ENCODE measurements around the gene MLNR.

The MLNR gene

DNA sequence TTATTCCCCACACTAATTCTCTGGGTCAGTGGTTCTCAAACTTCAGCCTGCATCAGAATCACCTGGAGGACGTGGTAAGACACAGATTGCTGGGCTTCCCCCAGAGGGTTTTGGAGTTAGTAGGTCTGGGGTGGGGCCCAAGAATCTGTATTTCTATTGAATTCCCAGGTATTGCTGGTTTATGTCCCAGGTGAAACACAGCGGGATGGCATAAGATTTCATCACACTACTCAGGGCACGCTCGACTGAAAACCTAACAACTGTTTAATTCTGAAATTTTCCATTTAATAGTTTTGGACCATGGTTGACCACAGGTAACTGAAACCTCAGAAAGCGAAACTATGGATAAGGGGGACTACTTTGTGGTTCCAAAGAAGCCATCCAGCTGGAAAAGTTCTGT, 6.5 kb downstream of the MLNR start:
- DNase-seq (ENCODE audit: low spot score), result no peak

DNA sequence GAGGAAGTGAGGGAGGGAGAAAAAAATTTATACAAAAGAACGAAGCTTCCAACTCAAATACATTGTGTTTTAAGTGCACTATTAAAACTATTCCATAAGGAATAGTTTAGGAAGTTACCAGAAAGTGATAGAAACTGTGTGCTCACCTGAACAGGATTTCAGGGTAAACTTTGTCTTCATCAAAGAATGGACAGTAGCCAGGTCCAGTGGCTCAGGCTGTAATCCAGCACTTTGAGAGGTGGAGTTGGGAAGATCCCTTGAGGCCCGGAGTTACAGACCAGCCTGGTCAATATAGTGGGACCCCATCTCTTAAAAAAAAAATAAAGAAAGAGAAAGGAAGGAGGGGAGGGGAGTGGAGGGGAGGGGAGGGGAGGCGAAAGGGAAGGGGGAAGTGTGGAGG, 14.6 kb downstream of the MLNR start:
- DNase-seq (ENCODE audit: low spot score), result no peak

DNA sequence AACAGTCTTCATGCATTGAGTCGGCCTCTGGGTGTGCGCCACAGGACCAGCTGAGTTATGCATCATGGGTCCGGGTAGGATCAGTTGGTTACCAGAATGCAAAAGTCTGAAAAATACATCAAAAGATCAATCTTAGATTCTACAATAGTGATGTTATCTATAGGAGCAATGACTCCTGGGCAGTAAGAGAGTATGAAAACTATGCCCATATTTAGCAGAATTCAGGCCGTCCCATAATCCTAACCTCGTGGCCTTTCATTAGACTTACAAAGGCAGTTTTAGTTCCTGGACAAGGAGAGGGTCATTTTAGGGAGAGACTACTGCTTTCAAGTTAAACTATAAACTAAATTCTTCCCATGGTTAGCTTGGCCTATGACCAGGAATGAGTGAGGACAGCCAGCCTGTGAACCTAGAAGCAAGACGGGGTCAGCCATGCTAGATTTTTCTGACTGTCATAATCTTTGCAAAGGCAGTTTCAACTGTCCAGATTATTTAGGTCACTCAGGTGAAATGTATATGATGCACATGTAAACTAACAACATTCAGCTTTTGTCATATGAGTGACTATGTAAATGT, 15.8 kb downstream of the MLNR start:
- no peak for DNase-seq (ENCODE audit: low spot score)

DNA sequence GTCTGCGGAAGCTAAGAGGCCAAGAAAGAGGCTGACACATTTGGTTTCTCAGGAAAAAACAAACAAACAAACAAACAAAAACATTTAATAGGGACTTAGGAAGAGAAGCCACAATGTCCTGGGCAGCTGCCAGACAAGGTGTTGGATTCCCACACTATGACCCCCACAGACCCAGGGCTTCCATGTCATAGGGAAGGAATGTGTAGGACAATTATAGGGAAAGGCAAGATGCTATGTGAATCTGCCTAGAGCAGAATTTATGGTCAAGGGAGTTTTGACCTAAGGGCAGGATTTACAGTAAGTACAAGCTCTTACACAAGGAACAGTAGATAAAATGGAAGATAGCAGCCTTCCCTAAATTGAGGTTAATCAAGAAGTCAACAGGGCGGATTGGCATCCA, 18.5 kb downstream of the MLNR start:
- no peak for DNase-seq (ENCODE audit: low spot score)

DNA sequence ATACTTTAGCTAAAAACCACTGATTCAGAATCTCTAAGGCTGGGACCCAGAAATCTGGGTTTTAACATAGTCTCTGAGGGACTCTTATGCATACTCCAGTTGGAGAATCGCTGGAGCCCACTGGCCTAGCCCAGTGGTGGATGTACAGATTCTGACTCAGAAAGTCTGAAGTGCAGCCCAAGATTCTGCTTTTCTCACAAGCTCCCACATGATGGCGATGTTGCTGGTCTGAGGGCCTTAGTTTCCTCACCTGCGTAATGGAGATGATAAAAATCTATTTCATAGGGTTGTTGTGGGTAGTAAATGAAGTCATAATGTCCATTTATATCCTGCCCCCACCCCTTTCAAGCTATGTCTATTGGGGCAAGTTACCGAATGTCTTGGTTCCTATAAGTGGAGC, 19.9 kb downstream of the MLNR start:
- DNase-seq (ENCODE audit: low spot score), result no peak

DNA sequence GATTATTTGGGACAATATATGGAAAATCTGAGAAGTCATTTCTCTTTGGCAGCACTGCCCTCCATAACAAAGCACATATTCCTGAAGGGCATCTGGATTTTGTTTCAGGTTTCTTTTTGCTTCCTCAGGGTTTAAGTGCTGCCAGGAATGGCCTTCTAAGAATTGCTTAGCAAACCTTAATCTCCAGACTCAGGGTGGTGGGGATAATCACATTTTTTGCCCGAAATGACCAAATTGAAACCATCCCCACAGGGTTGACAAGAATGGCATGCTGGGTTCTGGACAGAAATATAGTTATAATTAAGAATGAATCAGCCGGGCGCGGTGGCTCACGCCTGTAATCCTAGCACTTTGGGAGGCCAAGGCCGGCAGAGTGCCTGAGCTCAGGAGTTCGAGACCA, 21.2 kb downstream of the MLNR start:
- DNase-seq (ENCODE audit: low spot score), result no peak

DNA sequence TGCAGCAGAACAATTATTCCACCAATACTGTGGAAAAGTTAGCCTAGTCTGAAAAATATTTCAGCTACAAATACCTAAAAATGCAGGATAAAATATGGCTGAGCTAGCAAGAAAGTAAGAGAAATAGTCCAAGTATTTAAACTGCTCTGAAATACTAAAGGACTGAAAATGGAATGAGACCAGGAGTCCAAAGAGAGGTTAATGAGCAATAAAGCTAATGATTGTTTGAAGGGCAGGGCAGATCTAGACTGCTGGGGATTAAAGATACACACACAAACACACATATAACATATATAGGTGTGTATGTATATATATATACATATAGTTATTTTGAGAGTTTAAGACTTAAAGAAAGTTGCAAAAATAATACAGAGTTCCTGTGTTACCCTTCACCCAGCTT, 25.0 kb downstream of the MLNR start:
- DNase-seq (ENCODE audit: low spot score), result no peak

DNA sequence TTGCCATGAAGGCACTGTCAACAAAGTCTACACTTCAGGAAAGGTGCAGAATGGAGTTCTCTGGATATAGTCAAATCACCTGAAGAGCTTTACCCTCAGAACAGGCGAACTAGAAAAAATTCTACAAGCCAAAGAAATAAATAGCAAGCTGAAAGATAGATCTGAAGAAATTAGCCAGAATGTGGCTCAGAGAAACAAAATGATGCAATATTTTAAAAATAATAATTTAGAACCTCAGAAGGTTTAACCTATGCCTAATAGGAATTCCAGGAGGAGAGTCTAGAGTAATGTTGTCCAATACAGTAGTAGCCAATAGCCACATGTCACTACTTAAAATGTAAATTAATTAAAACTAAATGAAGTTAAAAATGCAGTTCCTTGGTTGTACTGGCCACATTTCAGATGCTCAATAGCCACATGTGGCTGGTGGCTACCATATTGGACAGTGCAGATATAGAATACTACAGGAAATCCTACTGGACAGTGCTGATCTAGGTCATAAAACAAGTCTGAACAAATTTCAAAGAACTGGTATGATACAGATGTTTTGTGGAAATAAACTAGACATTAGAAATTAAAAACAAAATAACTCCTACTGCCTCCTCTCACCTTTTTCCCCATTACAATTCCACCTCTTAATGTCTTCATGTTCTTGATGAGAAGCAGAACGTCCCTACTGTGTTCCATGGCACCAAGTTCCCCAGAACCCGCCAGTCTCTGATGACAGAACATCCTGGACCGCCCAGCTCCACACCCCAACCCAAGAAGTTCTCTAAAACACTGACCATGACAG, 26.9 kb downstream of the MLNR start:
- no peak for DNase-seq (ENCODE audit: low spot score)

DNA sequence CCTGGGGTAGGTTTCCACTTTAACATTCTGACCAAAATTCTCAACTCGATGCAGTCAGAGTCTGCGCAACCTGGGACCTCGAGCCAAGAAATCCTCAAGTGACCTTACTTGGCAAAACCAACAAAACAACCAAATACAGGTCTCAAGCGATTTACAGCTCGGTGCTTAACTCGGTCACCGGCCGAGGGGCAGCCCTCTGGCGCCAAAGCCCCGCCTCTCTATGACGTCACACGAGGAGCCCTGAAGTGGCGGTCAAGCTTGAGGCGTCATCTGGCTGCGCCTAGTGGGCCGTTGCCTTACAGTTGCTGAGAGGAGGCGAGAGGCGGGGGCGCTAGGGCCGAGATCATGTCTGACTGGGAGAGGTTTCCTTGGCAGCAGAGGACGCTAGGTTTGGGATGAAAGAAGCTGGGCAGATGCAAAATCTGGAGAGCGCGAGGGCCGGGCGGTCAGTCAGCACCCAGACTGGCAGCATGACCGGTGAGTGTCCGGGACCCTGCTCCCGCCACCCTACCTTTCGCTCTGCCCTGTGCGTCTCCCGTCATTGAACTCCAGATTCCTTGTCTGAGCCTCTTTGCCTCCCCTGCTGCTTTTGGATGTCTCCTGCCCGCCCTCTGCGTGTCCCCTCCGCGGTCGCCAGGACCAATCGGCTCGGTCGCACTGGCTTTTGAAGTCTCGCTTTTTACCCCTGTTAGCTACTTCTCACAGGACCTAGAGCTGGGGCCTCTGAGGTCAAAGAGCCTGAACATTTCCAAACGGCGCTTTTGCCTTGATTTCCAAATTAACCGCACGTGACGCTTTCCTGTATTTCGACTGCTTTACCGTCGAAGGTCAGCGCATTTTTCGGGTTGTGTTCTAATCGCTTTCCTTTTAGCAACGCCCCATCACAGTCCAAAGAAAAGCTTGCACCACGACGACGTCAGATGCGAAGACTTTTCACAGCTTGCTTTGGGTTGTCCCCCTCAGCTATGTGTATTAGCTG, 27.8 kb downstream of the MLNR start, which contains the start of gene CDADC1:
TSS of gene CDADC1 (plus strand) at position 283 of the 979 bp plus-strand sequence. CDS start at position 396, 113 bp downstream.
- DNase-seq (ENCODE audit: low spot score), result peak; percentile 96

DNA sequence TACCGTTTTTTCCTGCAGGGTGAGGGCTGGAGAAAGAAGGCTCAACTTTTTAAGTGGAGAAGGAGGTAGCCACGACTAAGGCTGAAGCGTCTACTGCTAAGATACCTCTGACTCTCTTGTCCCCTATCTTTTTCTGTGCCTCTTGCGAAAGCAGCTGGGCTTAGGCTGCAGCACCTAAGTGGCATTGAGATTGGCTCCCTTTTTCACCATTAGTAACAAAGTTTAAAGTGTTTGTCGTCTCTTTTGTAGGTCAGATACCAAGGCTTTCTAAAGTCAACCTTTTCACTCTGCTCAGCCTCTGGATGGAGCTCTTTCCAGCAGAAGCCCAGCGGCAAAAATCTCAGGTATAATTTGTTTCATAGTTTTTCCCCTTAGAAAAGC, 28.5 kb downstream of the MLNR start:
- DNase-seq (ENCODE audit: low spot score), result no peak

DNA sequence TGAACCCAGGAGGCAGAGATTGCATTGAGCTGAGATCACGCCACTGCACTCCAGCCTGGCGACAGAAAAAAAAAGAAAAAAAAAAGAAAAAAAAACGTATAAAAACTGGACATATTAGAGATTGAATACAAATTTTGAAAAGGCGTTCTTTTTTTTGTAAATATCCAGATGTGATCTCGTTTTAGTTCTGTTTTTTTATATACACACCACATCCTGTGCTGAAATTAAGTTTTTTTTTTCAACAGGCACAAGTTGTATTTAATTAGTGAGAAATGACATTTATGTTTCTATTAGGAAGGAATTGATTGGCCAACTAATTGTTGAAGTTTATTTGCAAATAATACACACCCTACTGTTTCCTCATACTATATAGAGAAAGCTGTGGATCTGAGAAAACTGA, 31.2 kb downstream of the MLNR start:
- no peak for DNase-seq (ENCODE audit: low spot score)

DNA sequence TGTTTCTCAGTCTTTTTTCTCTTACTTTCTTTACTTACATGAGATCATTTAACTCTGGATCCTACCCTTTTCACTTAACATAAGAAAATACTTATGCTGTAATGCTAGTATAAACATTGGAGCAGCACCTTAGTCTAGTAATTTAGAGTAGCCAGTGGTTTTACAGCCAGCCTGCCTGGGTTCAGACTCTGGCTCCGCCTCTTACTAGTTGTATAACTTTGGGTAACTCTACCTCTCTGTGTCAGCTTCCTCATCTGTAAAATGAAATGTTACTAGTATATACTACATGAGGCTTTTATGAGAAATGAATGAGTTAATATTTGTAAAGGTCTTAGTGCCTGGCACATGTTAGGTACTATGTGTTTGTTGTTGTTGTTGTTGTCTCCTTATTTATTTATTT, 33.2 kb downstream of the MLNR start:
- no peak for DNase-seq (ENCODE audit: low spot score)

DNA sequence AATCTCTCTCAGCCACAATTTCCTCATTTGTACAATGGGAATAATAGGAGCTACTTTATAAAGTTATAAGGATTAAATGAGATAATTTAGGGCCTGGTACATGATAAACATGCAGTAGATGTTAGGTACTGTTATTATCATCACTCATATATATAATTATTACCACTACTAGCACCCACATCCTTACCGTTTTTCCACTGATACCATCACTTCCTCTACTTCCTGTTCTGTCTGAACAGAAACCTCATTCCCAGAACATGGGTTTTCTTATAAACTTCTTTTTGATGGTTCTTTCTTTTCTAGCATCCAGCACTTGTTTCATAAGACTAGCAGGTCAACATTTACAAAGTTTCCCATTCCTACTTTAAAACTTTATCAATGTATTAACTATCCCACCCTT, 33.9 kb downstream of the MLNR start:
- DNase-seq (ENCODE audit: low spot score), result no peak

DNA sequence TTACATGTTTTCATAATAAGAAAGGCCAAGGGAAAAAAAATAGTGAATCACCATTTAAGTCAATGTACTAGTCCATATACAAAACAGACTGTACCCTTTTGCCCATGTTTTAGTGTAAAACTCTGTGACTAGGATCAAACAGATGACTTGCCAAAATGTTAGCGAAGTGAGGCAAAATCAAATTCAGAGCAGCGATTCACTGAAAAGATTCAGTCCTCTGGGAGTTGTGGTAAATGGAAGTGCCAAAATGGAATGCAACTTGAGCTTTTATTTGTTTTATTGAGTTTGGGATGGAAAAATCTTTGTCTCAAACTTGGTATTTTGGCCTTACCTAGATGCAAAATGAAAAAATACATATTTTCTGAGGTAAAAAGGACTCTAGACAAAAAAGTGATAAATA, 36.7 kb downstream of the MLNR start:
- DNase-seq (ENCODE audit: low spot score), result no peak

DNA sequence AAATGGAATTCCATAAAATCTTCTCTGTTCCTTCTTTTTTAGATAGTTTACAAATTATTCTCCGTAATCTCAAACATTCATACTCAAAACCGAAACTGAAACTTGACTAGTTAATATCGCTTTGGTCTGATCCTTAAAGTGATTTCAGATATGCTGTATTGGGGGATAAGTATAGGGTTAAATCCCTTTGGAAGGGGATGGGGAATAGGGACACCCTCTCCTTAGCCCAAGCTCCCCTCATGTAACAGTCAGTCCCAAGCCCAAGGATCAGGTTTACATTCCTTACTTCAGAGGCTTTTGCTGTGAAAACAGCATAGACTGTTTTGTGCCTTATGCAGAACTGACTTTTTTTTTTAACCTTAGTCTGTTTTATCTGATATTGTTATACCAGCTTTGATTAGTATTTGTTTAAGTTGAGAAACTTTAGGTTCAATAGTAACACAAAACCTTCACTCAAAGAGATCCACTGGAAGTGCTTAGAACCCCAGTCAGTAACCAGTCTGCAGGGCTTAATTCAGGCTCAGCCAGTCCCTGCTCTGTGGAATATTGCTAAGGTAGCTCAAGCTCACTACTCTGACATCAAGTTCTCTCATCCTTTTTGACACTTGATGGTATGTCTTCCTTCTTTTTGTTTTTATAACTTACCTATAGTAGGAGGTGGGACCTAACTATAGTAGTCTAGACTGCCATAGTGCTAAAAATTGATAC, 38.1 kb downstream of the MLNR start:
- no peak for DNase-seq (ENCODE audit: low spot score)

DNA sequence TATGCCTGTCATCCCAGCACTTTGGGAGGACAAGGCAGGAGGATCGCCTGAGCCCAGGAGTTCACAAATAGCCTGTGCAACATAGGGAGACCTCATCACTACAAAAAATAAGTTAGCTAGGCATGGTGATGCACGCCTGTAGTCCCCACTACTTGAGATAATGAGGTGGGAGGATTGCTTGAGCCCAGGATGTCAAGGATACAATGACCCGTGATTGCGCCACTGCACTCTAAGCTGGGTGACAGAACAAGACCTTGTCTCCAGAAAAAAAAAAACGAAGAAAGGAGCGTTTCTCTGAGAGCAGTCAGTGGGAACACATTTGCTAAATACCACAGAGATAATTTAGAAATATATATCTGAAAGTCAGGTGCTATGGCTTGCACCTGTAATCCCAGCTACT, 39.4 kb downstream of the MLNR start:
- no peak for DNase-seq (ENCODE audit: low spot score)

DNA sequence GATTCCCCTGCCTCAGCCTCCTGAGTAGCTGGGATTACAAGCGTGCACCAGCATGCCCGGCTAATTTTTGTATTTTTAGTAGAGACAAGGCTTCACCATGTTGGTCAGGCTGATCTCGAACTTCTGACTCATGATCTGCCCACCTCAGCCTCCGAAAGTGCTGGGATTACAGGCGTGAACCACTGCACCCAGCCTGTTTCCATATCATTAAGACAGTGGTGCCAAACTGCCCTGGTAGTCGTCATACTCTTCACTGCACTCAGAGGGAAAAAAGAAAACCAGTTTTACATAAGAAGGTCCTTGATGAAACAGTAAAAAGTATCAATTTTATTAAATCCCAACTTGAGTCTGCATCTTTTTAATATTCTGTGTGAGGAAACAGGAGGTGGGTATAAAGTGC, 42.5 kb downstream of the MLNR start:
- DNase-seq (ENCODE audit: low spot score), result no peak

DNA sequence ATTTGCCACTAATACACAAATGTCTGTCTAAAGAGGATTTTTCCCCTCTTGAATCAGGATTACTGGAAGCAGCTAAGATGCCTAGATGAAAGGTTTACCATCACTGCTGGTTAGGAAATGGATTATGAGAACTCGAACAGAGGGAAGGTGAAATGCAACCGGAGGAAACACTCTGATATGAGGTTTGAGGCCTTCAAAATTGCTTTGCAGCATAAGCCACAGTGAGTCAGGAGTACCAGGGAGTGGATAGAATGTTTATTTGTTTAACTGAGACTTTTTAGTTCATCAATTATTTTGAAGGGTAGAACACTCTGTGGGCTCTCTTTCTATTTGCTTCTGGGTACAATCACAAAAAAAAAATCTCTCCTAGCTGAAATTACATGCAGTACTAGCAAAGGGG, 45.7 kb downstream of the MLNR start:
- no peak for DNase-seq (ENCODE audit: low spot score)

DNA sequence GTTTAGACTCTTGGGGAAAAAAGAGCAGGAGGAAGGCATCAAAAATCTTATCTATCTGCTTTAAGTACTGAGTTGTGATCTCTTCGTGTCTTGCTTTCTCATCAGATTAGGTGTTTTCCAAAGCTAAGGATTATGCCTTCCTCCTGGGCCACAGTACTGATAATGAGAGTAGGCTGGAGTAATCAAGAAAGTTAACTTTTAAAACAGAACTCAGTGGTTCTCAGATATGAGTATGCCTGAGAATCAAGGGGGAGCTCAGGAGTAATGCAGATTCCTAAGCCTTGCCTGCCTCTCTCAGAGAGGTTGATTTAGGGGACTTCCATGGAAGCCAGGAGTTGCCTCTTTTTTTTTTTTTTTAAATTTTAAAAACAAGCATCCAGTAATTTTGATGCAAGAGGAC, 51.1 kb downstream of the MLNR start:
- DNase-seq (ENCODE audit: low spot score), result no peak

Measured in left forelimb (tissue), 1 donor.